DMS153 treated with DMSO at 0.1 percent for 48 hours (cell line): ENCODE data around the gene FRMD5.

Experiments
- DNase-seq: peaks from one replicate; lab custom pipeline; 2025; ENCODE audit not compliant: unreplicated experiment; lab: John Stamatoyannopoulos, UW

The FRMD5 gene

DNA sequence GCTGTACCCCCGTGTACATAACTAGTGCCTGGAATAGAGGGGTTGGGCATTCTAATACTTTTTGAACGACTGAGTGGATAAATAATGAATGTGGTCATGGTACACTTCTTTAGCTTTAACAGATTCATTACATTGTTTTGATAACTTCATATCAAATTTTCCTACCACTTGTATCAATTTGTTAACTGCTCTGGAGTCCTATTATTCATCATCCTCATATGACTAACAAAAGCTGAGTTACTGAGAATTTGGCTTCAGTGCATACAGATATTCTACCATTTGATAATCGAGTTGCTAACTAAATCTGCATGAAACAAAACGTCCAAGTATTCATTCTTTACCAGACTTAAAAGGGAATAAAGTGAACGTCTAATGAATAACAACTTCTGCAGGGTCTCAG is 31.7 kb downstream of the FRMD5 start:
- no peak for DNase-seq

DNA sequence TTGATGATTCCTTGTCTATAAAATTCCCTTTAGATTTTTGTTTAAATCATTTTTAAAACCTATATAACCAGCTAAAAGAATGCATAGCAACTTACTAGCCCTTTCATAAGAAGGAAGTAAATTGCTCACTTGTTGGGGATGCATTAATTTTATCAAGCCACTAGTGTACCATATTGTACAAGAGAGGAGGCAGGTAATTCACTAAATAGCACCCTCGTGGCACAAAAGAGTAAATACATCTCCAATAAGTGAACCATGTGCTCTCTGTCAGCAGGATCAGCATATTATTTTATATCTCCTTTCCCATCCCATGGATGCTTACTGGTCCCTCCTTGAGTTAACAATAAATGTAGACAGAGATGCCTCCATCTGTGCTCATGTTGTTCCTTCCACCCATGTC is 34.3 kb downstream of the FRMD5 start:
- no peak for DNase-seq

- DNase-seq: no peak
These were observed 35.6 kb downstream of the FRMD5 start for GRCh38 chr15:44159492-44159891.

DNA sequence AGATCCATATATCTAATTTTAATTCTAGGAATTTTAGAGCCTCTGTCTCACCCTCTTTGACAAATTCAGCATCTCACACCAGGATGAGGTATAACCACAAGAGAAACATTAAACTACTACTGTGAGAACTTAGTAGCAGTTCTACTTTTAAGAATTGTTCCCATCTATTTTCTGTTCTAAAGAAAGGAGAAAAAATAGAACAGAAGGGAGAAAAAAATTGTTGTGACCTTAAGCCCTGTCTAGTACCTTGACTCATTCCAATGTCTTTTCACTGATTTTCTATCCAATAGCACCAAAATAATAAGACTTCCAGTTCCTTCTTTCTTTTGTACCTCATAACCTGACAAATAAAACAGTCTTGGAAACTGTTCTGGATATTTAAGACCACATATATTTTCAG is 37.0 kb downstream of the FRMD5 start:
- no peak for DNase-seq

DNA sequence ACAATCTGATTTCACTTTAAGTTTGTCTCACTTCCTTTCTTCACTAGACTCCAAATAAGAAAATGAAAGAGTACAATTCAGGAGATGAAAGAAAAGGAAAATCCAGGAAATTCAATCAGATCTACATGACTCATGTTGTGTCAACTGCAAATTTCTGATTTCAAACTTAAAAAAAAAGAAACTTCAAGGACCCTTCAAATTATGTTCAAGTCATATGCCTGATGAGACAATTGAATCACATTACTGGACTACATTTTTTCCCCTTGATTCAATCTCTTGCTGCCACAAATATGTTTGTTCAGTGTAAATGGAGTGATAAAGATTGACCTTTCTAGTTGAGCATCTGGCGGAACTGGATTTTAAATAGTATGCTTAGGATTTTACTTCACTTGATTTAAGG is 37.4 kb downstream of the FRMD5 start:
- DNase-seq: no peak

GRCh38 chr15:44153352-44153751 is 41.7 kb downstream of the FRMD5 start:
- DNase-seq: no peak

DNA sequence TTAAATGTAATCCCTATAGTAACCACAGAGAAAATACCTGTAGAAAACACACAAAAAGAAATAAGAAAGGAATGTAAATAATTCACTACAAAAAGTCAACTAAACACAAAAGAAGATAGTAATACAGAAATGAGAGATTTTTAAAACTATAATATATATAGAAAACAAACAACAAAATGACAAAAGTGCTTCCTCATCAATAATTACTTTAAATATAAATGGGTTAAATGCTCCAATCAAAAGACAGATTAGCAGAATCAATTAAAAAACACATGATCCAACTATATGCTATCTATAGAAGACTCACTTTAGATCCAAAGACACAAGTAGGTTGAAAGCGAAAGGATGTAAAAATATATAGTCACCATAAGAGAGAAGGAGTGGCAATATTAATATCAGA is 45.8 kb downstream of the FRMD5 start:
- DNase-seq: no peak

DNA sequence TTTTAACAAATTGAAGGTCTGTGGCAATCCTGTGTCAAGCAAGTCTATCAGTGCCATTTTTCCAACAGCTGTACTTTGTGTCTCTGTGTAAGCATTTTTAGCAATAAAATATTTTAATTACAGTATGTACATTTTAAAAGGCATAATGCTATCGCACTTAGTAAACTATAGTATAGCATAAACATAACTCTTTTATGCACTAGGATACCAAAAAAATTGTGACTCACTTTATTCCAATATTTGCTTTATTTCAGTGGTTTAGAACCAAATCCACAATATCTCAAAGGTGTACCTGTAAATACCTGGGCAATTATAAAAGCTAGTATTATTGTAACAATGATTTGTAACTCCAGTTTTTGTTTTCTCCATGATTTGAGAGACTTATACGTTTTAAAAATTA is 46.5 kb downstream of the FRMD5 start:
- no peak for DNase-seq

DNA sequence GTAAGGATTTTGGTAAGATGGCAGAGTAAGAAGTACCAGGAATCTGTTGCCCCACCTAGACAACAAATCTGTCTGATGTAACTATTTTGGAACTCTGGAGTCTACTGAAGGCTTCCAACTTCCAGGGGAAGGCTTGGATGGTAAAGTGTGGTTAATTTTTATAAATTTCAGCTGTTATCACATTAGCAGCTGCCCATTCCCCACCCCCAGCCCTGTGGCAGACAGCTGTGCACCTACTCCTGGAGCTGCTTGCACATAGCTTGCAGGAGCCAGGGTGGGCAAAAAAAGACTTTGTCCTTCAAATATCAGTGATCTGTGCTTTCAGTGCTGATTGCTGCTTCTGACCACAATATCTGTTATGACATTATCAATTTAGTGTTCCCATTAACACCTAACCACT is 47.4 kb downstream of the FRMD5 start:
- no peak for DNase-seq

DNA sequence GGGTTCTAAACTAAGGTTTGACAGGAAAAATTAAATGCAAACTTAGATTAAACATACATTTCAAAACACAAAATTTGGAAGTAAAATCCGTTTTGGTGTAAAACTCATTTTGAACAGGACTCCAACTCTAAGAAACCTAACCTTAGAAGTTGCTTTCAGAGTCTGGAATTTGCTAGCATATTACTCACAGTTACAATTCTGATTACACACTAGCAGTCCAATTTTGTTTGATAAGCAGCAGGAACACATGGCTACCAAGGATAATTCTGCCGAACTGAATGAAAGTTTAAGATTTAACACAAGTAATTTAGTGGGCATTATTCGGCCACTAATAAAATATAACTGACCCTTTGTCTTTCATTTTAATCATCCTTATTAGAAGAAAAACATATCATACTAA is 49.6 kb downstream of the FRMD5 start:
- DNase-seq: no peak

- DNase-seq: no peak
These were observed 50.1 kb downstream of the FRMD5 start for GRCh38 chr15:44144992-44145391.

GRCh38 chr15:44144184-44144583 is 50.9 kb downstream of the FRMD5 start:
- DNase-seq: no peak

DNA sequence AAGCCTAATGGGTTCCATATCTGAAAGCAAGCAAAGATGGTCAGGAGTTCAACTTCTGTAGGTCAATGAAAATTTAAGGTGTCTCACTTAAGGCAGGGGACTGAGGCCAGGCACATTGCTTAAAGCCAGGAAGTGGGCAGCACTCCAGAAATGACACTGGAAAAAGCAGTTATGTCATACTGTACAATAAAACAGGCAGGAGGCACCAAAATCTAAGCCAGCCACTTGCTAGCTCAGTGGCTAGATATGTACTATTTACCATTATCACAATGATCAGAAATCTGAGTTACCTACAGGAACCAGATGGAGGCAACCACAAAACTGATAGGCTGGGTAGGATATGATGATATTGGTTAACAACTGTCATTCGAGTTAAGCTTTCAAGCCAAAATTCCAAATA is 57.3 kb downstream of the FRMD5 start:
- no peak for DNase-seq

- DNase-seq: no peak
These were observed 58.0 kb downstream of the FRMD5 start for GRCh38 chr15:44136991-44137477.

DNA sequence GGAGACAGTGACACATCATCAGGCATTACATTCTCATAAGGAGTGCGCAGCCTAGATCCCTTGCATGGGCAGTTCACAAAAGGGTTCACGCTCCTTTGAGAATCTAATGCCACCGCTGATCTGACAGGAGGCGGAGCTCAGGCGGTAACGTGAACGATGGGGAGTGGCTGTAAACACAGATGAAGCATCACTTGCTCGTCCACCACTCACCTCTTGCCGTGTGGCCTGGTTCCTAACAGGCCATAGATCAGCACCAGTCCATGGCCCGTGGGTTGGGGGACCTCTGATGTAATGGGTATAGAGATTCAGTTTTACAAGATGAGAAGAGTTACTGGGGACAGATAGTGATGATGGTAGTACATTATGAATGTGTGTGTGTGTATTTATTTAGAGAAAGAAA is 63.0 kb downstream of the FRMD5 start:
- DNase-seq: no peak

DNA sequence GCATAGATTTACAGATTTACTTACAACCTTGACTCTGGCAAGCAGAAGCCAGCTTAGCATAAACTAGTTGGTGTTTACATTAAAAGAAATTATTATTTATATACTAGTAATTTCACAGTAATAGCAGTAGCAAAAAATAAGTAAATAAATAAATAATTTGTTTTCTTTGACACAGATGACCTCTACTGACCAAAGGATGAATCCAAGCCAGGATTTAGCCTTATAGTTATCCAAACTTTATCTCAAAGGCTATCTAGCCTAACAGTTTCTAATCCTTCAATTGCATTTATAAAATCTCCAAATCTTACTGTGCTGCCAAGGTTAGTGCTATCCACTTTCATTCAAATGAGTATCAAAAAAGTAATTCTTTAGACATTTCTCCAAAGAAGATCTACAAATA is 64.3 kb downstream of the FRMD5 start:
- DNase-seq: no peak

DNA sequence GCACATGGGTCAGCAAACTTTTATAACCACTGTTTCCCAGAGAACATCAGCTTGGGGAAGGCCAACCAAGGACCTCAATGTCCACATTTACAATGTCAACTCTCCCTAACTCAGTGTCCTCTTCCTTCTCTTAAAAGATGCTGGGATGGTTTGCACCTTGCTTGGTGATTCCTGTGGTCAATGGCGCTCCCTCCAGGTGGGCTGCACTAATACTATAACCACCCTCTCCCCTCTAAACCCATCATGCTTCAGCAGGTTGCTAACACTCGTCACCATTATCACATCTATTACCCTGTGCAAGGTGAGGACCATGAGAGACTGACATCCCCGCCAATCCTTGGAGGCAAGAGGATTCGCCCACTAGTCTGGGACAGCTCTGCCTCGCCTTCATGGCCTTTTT is 65.2 kb downstream of the FRMD5 start:
- DNase-seq: no peak

DNA sequence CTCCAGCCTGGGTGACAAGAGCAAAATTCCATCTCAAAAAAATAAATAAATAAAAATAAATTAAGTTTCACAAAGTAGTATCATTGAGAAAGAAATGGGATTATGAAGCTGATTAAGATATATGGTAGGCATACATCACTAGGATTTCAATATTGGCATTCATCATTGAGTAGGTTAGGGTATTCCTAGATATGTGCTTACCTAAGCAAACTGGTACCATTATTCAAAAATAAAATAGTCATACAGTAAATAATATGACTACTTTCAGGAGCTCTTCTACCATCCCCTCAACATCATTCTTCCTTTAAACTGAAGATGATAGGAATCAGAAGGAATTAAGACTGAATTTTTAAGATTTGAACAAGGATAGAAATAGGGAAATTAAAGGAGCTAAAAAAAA is 66.6 kb downstream of the FRMD5 start:
- no peak for DNase-seq

DNA sequence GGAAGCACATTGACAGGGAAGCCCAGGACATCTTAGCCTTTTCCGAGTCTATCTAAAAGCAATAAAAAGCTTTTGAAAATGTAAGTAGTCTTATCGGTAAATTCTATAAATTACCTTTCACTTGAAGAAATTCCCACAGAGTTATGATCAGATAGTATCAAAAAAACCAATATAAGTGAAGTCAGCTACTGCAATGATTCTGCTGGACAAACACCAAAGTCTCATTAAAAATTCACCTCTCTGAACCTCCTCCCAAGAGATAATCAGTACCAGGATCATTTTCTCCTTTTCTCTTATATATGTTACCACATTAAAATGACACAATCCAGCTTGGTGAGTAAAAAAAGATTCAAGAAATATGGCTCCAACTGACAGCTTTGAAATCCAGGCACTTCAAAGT is 69.2 kb downstream of the FRMD5 start:
- no peak for DNase-seq

DNA sequence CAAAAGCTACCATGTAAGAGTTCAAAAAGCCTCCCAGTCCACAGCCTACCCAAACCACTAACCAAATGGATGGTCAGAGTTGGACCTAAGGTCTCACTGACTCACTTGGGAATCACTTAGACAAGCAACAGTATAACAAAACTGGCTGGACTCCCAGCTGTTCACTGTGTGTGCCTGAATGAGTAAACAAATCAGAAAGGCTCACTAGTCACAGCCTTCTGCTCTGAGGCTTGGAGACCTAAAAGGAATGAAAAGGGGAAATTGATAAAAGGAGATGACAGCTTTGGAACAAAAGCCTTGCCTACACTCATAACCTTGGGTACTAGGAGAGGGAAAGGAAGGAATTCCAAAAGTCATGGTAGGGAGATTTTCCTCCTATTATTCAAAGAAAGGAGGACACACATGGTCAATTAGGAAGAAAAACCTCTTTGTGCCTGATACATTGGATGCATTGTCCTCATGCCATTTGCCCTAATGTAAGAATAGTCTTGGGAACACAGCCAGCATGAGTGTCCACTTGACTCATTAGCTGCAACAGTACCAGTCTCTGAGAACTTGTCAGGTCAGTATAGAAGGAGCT is 92.3 kb downstream of the FRMD5 start:
- DNase-seq: peak; percentile 0

- DNase-seq: no peak
These were observed 93.1 kb downstream of the FRMD5 start for GRCh38 chr15:44101944-44102343.

DNA sequence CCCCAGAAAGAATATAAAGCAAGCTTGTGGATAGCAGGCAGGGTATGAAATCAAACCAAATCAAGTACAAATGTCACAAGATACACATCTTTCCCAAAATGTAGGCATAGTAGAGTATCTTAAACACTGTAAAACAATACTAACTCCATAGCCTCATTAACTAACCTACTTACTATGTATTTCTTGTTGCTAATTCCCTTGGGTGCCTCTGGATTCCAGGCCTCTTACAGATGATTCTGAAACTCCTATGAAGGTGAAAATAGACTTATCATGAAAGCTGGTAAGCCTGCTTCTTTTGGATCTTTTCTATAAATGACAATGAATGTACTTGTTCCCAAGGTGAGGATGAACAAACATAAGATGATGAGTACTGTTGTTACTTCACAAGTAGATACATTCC is 93.8 kb downstream of the FRMD5 start:
- no peak for DNase-seq

- DNase-seq: no peak
These were observed 95.4 kb downstream of the FRMD5 start for GRCh38 chr15:44099671-44100070.

DNA sequence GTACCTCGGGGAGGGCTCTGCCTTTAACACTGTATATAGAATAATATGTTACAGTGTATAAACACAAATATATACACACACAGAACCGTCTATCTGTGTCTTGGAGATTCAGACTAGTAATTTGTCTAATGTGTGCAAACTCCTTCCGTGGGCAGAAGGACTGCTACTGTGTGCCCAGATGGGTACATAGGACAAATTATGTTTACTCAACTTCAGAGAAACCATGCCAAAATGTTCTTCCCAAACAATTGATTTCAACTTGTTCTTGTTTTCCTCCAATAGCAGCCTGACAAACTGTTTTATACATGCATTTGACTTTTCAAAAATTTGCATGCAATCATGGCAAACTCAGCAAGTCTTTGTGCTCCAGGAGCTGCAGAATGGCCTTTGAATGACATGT is 97.5 kb downstream of the FRMD5 start:
- DNase-seq: no peak
